Aorta (tissue), 5 donors: ENCODE measurements around the gene OR51I2. TPM values are rescaled to one million over a fixed set of nuclear protein-coding genes. Genes with fewer than 3 reads are reported as not detected.

Experiments used
- ATAC-seq: fragments of 200-7000 bp; cut with Tn5 transposase; one replicate; pipeline ENCODE4 v1.9.1; 2022; ENCODE audit warnings: moderate library complexity; ENCODE audit not compliant: low FRiP score
- DNase-seq, 2 donors: peaks; one replicate each; pipeline ENCODE4 v3.0.0-alpha.2; 2020
- H3K27ac ChIP-seq, 2 donors: one replicate each; pipeline ENCODE4 v1.5.1; 2013; ENCODE audit warnings: low read length in 2 of 2, mild to moderate bottlenecking in 2 of 2, moderate library complexity in 2 of 2, control low read depth in 1 of 2, inconsistent platforms in 1 of 2, low read depth in 1 of 2
- H3K27me3 ChIP-seq, 2 donors: one replicate each; pipeline ENCODE4 v1.6.1; 2013; ENCODE audit warnings: control low read depth in 1 of 2, low read length in 1 of 2, mild to moderate bottlenecking in 1 of 2, moderate library complexity in 1 of 2; ENCODE audit not compliant: insufficient read depth in 2 of 2, control insufficient read depth in 1 of 2
- H3K36me3 ChIP-seq, 2 donors: one replicate each; pipeline ENCODE4 v1.6.1; 2013; ENCODE audit warnings: control low read depth in 1 of 2, low read length in 1 of 2, mild to moderate bottlenecking in 1 of 2; ENCODE audit not compliant: insufficient read depth in 2 of 2, control insufficient read depth in 1 of 2
- H3K4me1 ChIP-seq, 2 donors: one replicate each; pipeline ENCODE4 v1.6.1; 2013; ENCODE audit warnings: low read length in 2 of 2, control low read depth in 1 of 2, mild to moderate bottlenecking in 1 of 2, moderate library complexity in 1 of 2; ENCODE audit not compliant: insufficient read depth in 2 of 2, control insufficient read depth in 1 of 2
- H3K4me3 ChIP-seq, 2 donors: one replicate each; pipeline ENCODE4 v1.5.1; 2013; ENCODE audit warnings: low read length in 2 of 2, control low read depth in 1 of 2, mild to moderate bottlenecking in 1 of 2
- H3K9me3 ChIP-seq: one replicate; pipeline ENCODE4 v1.6.1; 2013; ENCODE audit warnings: mild to moderate bottlenecking, low read length; ENCODE audit not compliant: control insufficient read depth
- whole genome bisulfite sequencing, 2 donors: extraction: QIAGEN DNeasy Blood & Tissue Kit; methylation state at CpG; one replicate each; pipeline ENCODE4 v1.1.7; 2013; 5-methylcytosine and 5-hydroxymethylcytosine counted together
- intact Hi-C, 2 donors: fragments of 100-400 bp; cut with DNase I; formaldehyde crosslinking; loops; one replicate each; pipeline versions ENCODE4 v1.14.2 to v1.15.0; 2022
- long read RNA-seq, 2 donors: library from polyadenylated mRNA; unstranded; transcript quantifications; one replicate each; pipeline ENCODE4 v2.0.0, GENCODE V29; 2020 to 2021
- polyA plus RNA-seq, 2 donors: library from polyadenylated mRNA; stranded (reverse); fragments of 200-250 nt; gene quantifications; one replicate each; pipeline ENCODE4 v1.2.3, GENCODE V29; 2013
- total RNA-seq, 2 donors: library from RNA; stranded (reverse); fragmentation: NEBNext Ultra II Directional; extraction: Animal tissue kit (Norgen Biotek cat#: 25700); gene quantifications; one replicate each; pipeline ENCODE4 v1.2.1, GENCODE V29; 2021
- donor health status: healthy with polysubstance abuse.
- donor health status: Bipolar disorder and iron deficiency.
- donor health status: DM: no; HTN: no; CAD: no.
- donor health status: DM: no; HTN: no; CAD: no.
- donor health status: DM: yes; HTN: yes; CAD: no.

Gene OR51I2, protein sequence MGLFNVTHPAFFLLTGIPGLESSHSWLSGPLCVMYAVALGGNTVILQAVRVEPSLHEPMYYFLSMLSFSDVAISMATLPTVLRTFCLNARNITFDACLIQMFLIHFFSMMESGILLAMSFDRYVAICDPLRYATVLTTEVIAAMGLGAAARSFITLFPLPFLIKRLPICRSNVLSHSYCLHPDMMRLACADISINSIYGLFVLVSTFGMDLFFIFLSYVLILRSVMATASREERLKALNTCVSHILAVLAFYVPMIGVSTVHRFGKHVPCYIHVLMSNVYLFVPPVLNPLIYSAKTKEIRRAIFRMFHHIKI
- total RNA-seq, result not detected
- polyA plus RNA-seq, result not detected
- long read RNA-seq, donor 1, partial matches to known transcripts, result 0 of 1 reads
- long read RNA-seq, donor 1, other reads (novel, unspliced or antisense), result 1 of 1 reads
- long read RNA-seq, donor 2, partial matches to known transcripts, result 0 of 6 reads
- long read RNA-seq, donor 2, other reads (novel, unspliced or antisense), result 6 of 6 reads

- H3K27ac ChIP-seq, result no peak within 1 kb of the TSS
- no peaks in the 10 kb centered on the region for H3K27me3 ChIP-seq
- no peaks in the 10 kb centered on the region for H3K36me3 ChIP-seq
- intact Hi-C loops, result no loop called here
- no peaks in the 10 kb centered on the region for H3K9me3 ChIP-seq
- H3K4me1 ChIP-seq, result no peaks in the 10 kb centered on the region
- no peak within 1 kb of the TSS for H3K4me3 ChIP-seq
- 88 to 92% methylated on average over 2 of the region's 2 CpGs for WGBS, 2 donors
- no peak for ATAC-seq
- DNase-seq, result no peak
These were observed at the start of gene OR51I2 for GRCh38 chr11:5449023-5449422. Gene OR51I2 (plus strand): TSS chr11:5449323. CDS start chr11:5453489, 4,166 bp downstream.

GRCh38 chr11:5405173-5405572 lies 44.0 kb upstream of the OR51I2 start:
- Histone ChIP-seq H3K9me3 (no peaks in the 10 kb centered on the region), H3K36me3 (no peaks in the 10 kb centered on the region), H3K4me3 (no peak overlapping the region), H3K27ac (no peak overlapping the region), H3K4me1 (no peaks in the 10 kb centered on the region), H3K27me3 (no peaks in the 10 kb centered on the region)
- intact Hi-C loops, result no loop called here
- ATAC-seq (no peak), DNase-seq (no peak)

GRCh38 chr11:5420993-5421392 lies 28.1 kb upstream of the OR51I2 start:
- Histone ChIP-seq H3K4me3 (no peak overlapping the region), H3K4me1 (no peaks in the 10 kb centered on the region), H3K27ac (no peak overlapping the region), H3K27me3 (no peaks in the 10 kb centered on the region), H3K36me3 (no peaks in the 10 kb centered on the region), H3K9me3 (no peaks in the 10 kb centered on the region)
- DNase-seq (no peak), ATAC-seq (no peak)
- WGBS, 2 donors, result 60 to 64% methylated on average over 5 of the region's 5 CpGs
- intact Hi-C loops, result no loop called here

GRCh38 chr11:5421811-5422210 lies 27.3 kb upstream of the OR51I2 start, which contains the start of gene OR51Q1:
Gene OR51Q1 (plus strand): TSS chr11:5422111. CDS start chr11:5422201, 90 bp downstream.
- H3K4me3 ChIP-seq, result no peak within 1 kb of the TSS
- 82 to 84% methylated on average over 1 of the region's 1 CpG for WGBS, 2 donors
- H3K27ac ChIP-seq, result no peak within 1 kb of the TSS
- DNase-seq (no peak), ATAC-seq (no peak)
- H3K9me3 ChIP-seq, result no peaks in the 10 kb centered on the region
- intact Hi-C loops, result no loop called here
- no peaks in the 10 kb centered on the region for H3K36me3 ChIP-seq
- no peaks in the 10 kb centered on the region for H3K27me3 ChIP-seq
- no peaks in the 10 kb centered on the region for H3K4me1 ChIP-seq

DNA sequence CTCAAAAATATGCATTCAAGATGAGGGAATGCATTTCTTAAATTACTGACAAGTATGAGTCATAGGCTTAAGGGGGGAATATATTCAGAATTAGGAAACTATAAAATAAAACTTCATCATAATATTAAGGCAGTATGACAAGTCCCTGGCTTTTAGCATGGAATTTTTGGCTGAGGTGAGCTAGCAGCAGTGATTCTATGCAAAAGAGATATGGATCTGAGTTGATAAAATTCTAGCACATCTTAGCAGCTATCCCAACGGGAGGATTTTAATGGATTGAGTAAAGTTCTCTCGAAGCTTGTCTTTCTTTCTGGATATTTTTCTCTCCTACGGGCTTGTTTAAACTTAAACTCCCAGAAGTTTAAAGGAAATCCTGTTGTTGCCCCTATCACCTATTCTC lies 26.0 kb upstream of the OR51I2 start:
- Histone ChIP-seq H3K4me3 (no peak overlapping the region), H3K4me1 (no peaks in the 10 kb centered on the region), H3K36me3 (no peaks in the 10 kb centered on the region), H3K27me3 (no peaks in the 10 kb centered on the region), H3K27ac (no peak overlapping the region), H3K9me3 (no peaks in the 10 kb centered on the region)
- intact Hi-C loops, result no loop called here
- WGBS, 2 donors, result 38 to 65% methylated on average over 3 of the region's 3 CpGs
- DNase-seq (no peak), ATAC-seq (no peak)

GRCh38 chr11:5441414-5441813 lies 7.7 kb upstream of the OR51I2 start, which contains the start of gene OR51I1:
Gene OR51I1 (minus strand): TSS chr11:5441514. CDS start chr11:5441514, 0 bp downstream.
- 33 to 36% methylated on average over 2 of the region's 2 CpGs for WGBS, 2 donors
- no peak within 1 kb of the TSS for H3K27ac ChIP-seq
- intact Hi-C loops, result no loop called here

DNA sequence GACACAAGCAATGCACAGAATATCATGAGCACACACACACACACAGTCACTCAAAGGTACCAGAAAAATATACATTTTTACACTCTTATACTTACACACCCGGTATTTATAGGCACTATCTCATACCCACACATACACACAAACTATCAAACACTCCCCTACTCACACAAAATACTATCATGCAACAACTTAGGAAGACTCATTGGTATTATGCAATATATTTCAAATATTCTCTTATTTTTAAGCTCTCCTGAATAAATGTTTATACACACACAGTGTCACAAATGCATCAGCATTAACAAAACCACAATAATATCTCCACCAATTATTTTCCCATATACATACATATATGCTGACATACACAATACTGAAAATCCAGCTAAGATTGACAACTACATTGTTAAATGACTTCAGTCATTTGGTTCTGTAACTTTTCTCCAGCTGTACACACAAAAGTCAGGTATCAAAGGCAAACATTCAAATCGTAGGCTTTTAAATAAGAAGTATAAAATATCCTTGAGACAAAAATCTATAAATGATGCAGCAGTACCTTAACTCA lies 5.2 kb upstream of the OR51I2 start:
- Histone ChIP-seq H3K9me3 (no peaks in the 10 kb centered on the region), H3K4me1 (no peaks in the 10 kb centered on the region), H3K27ac (no peak overlapping the region), H3K36me3 (no peaks in the 10 kb centered on the region), H3K4me3 (no peak overlapping the region), H3K27me3 (peaks cover 0 to 2% of the 10 kb centered on the region in 2 donors)
- intact Hi-C loops, result no loop called here
- DNase-seq (no peak), ATAC-seq (no peak)
- WGBS, 2 donors, result 30 to 57% methylated on average over 2 of the region's 2 CpGs

More at GRCh38 chr11:5441414-5441813, 7.7 kb upstream of the OR51I2 start, which contains the start of gene OR51I1:
- H3K9me3 ChIP-seq, result no peaks in the 10 kb centered on the region
- peaks cover 0 to 2% of the 10 kb centered on the region in 2 donors for H3K27me3 ChIP-seq
- DNase-seq (no peak), ATAC-seq (no peak)
- no peaks in the 10 kb centered on the region for H3K4me1 ChIP-seq
- H3K4me3 ChIP-seq, result no peak within 1 kb of the TSS
- H3K36me3 ChIP-seq, result no peaks in the 10 kb centered on the region

DNA sequence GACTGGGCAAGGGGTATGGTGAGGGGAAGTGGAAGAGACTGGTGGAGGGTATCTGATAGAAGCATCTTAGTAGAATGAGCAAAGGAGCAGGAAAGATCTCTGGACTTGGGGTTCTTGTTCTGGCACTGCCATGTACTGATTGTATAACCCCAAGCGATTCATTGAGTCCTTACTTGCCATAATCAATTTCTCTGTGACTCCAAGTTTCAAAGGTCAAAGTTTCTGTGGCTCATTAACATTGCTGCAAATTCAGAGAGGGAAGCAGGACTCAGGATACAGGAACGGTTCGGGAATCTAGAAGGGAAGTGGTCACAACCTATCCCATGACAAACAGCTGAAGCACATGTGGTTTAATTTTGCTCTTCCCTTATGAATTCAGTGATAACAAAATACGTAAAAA lies 309 bp downstream of the OR51I2 start:
- no peaks in the 10 kb centered on the region for H3K27me3 ChIP-seq
- no peak overlapping the region for H3K27ac ChIP-seq
- no peak overlapping the region for H3K4me3 ChIP-seq
- DNase-seq (no peak), ATAC-seq (no peak)
- WGBS, 2 donors, result 87% methylated on average over 4 of the region's 4 CpGs
- no peaks in the 10 kb centered on the region for H3K9me3 ChIP-seq
- H3K4me1 ChIP-seq, result no peaks in the 10 kb centered on the region
- H3K36me3 ChIP-seq, result no peaks in the 10 kb centered on the region
- intact Hi-C loops, result no loop called here
